Measurements from ENCODE around the gene CMC2. TPM values are rescaled to one million over a fixed set of nuclear protein-coding genes. Genes with fewer than 3 reads are reported as not detected.

CMC2 gene
- total and polyA plus RNA-seq, 9 of the 15 experiments (the other 6 are each of a cell fraction or from before 2014, with no cell fraction given) = 122 to 501 (median 172) TPM

GRCh38 chr16:80962879-80963278, 43.8 kb downstream of the CMC2 start:
- no TSS peak for BruUV-seq (replicated peaks)
- DNase-seq (ENCODE audit: extremely low read depth in 1 of 4, low spot score in 3 of 4) (no peak), ATAC-seq (no peak), FAIRE-seq (no peak)
- Histone ChIP-seq H3K4me1 (replicated peaks in 1 of 2; ENCODE audit: control insufficient read depth in 2 of 2, insufficient read depth in 2 of 2, low read length in 2 of 2) (no peaks in the 10 kb centered on the region), H3K4me3 (no peak overlapping the region), H3K9me1 (ENCODE audit: control insufficient read depth, insufficient read depth, low read length) (no peaks in the 10 kb centered on the region), H3K4me2 (ENCODE audit: insufficient read depth, low read length) (no peak overlapping the region), H3K36me3 (ENCODE audit: control insufficient read depth, insufficient read depth, low read length) (no peaks in the 10 kb centered on the region), H3K79me2 (ENCODE audit: control insufficient read depth, insufficient read depth, low read length) (no peaks in the 10 kb centered on the region), H3K27ac (ENCODE audit: extremely low read depth, low read depth, low read length) (no peak overlapping the region), H3K9ac (ENCODE audit: insufficient read depth in 1 of 2, low read depth in 2 of 2, low read length in 2 of 2) (no peak overlapping the region), H3K27me3 (ENCODE audit: control insufficient read depth in 2 of 2, insufficient read depth in 2 of 2, low read length in 2 of 2) (no peaks in the 10 kb centered on the region), H4K20me1 (replicated peaks; ENCODE audit: control insufficient read depth, insufficient read depth, low read length) (no peaks in the 10 kb centered on the region), H3K9me3 (replicated peaks; ENCODE audit: control insufficient read depth, insufficient read depth, low read depth, low read length) (peaks cover 3% of the 10 kb centered on the region; the same call in 1 of the 2 replicates), H2AFZ (ENCODE audit: low read depth, low read length) (no peak overlapping the region)
- ChIA-PET CTCF (ENCODE audit: low intra/inter-chr PET ratio) (no interaction called here), POLR2A (no interaction called here)
- intact Hi-C loops (cut with micrococcal nuclease) = no loop called here
- 26% methylated on average over 2 of the region's 2 CpGs for WGBS (ENCODE audit: insufficient coverage, low coverage, missing lambda C conversion rate)
- in situ Hi-C loops (cut with MboI) = no loop called here
- no peak for TF ChIP-seq TFAP4 (CRISPR knock-in tag; IDR thresholded peaks at IDR 0.05; ENCODE audit: borderline replicate concordance)
- TF ChIP-seq POLR2B (IDR thresholded peaks at IDR 0.05; ENCODE audit: low read depth, partially characterized antibody) = no peak
- TF ChIP-seq RBM25 (IDR thresholded peaks at IDR 0.05; ENCODE audit: low read depth, low read length, severe bottlenecking) = peak; percentile 93
- no peak for TF ChIP-seq CBX3 (IDR thresholded peaks at IDR 0.05; ENCODE audit: borderline replicate concordance in 1 of 2, low read length in 2 of 2)
- no peak for TF ChIP-seq MAFF (IDR thresholded peaks at IDR 0.05; ENCODE audit: low read length)
- no peak for TF ChIP-seq COPS2 (conservative IDR thresholded peaks at IDR 0.05)
- TF ChIP-seq GMEB1 (CRISPR knock-in tag; IDR thresholded peaks at IDR 0.05) = no peak
- no peak for TF ChIP-seq SRF (CRISPR knock-in tag; IDR thresholded peaks at IDR 0.05)
- peak; percentile 33 to 39; a peak in 1 of 4 replicates for TF ChIP-seq KDM1A (IDR thresholded peaks at IDR 0.05)
- no peak for TF ChIP-seq EP300 (IDR thresholded peaks at IDR 0.05; ENCODE audit: low read length)
- no peak for TF ChIP-seq MNT (conservative IDR thresholded peaks at IDR 0.05)
- no peak for TF ChIP-seq ZBTB8A (IDR thresholded peaks at IDR 0.05; ENCODE audit: partially characterized antibody)
- no peak for TF ChIP-seq IRF2 (CRISPR knock-in tag; IDR thresholded peaks at IDR 0.05)
- TF ChIP-seq TFAM (CRISPR knock-in tag; conservative IDR thresholded peaks at IDR 0.05) = no peak
- no peak for TF ChIP-seq ATF7 (IDR thresholded peaks at IDR 0.05)
- TF ChIP-seq E2F1 (CRISPR knock-in tag; IDR thresholded peaks at IDR 0.05) = no peak
- TF ChIP-seq CEBPB (tag; IDR thresholded peaks at IDR 0.05) = no peak
- no peak for TF ChIP-seq ZNF143 (CRISPR knock-in tag; IDR thresholded peaks at IDR 0.05)
- TF ChIP-seq ADNP (tag; IDR thresholded peaks at IDR 0.05) = peak; percentile 58
- no peak for TF ChIP-seq CCNT2 (IDR thresholded peaks at IDR 0.05; ENCODE audit: borderline replicate concordance, extremely low read depth, insufficient read length, low read depth, low read length)
